SK-MEL-5 (cell line): ENCODE results near the gene GEN1. TPM values are rescaled to one million over a fixed set of nuclear protein-coding genes. Genes with fewer than 3 reads are reported as not detected.

ENCODE experiments used
- total RNA-seq: library from RNA; depleted of rRNA; stranded (reverse); fragments of >200 nt; shearing (Covaris generic); gene quantifications from 2 replicates; pipeline ENCODE4 v1.2.3, GENCODE V29; 2014; rRNA removed

GEN1 gene
- total RNA-seq, 1 experiment from 2014 or later: 16.1 TPM

Other genes with a start within 250 kb of the GEN1 start
- not detected in 2 replicates for gene RAD51AP2, start 235.7 kb upstream of the GEN1 start, total RNA-seq
- gene VSNL1, start 213.4 kb upstream of the GEN1 start, total RNA-seq: 0.08 TPM in 1 of 2 replicates, not detected in the other
- gene SMC6, start 328 bp upstream of the GEN1 start, total RNA-seq: 26.3 and 30.6 TPM in 2 replicates
- gene MSGN1, start 62.3 kb downstream of the GEN1 start, total RNA-seq: not detected in 2 replicates
- gene KCNS3, start 124.5 kb downstream of the GEN1 start, total RNA-seq: 33.2 and 35.0 TPM in 2 replicates